ENCODE measurements around the gene IGF1.

GRCh38 chr12:102501773-102502172 is 21.4 kb upstream of the IGF1 start:
- TF ChIP-seq CTCF (conservative IDR thresholded peaks at IDR 0.05; ENCODE audit: low read length), result no peak
- no peak for TF ChIP-seq EZH2phosphoT487 (IDR thresholded peaks at IDR 0.05; ENCODE audit: borderline replicate concordance)
